Measurements from ENCODE around the gene PRR14L. TPM values are rescaled to one million over a fixed set of nuclear protein-coding genes. Genes with fewer than 3 reads are reported as not detected.

Gene PRR14L
- total RNA-seq, 1 experiment from 2014 or later: 138 TPM

DNA sequence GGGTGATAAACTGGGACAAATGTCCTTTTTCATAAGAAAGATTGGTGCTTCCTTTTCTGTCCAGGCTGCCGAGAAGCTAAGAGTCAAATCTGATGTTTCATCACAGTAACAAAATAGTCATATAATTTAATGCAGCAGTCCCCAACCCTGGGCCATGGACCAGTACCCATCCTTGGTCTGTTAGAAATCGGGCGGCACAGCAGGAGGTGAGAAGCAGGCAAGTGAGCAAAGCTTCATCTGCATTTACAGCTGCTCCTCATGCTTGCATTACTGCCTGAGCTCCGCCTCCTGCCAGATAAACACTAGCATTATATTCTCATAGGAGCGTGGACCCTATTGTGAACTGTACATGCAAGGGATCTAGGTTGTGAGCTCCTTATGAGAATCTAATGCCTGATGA, 26.2 kb downstream of the PRR14L start:
- no peak overlapping the region for H3K23ac ChIP-seq (ENCODE audit: insufficient read length, low read depth, low read length)
- Mint-ChIP-seq H3K4me3 (no peak overlapping the region), H3K4me1 (no peaks in the 10 kb centered on the region), H3K9me3 (peaks cover 2 to 3% of the 10 kb centered on the region in 2 experiments; a peak in 2 of 5 replicates), H3K27ac (no peak overlapping the region), H3K27me3 (ENCODE audit: low read depth) (no peaks in the 10 kb centered on the region), H3K36me3 (ENCODE audit: insufficient read depth in 1 of 3, low read depth in 3 of 3) (peaks cover 36 to 76% (median 74%) of the 10 kb centered on the region in 3 experiments)
- H3K4ac ChIP-seq (ENCODE audit: low read depth, low read length): no peak overlapping the region
- no peak overlapping the region for H2BK15ac ChIP-seq (ENCODE audit: low read depth, low read length)
- no peaks in the 10 kb centered on the region for H3K4me1 ChIP-seq (ENCODE audit: insufficient read depth, low read length)
- no peak overlapping the region for H2BK120ac ChIP-seq (ENCODE audit: low read depth, low read length, poor library complexity, severe bottlenecking)
- no CpG with 5 or more reads among the region's 5 CpGs for WGBS (ENCODE audit: extremely low coverage, insufficient read length, low lambda C conversion rate)
- TF ChIP-seq, protein P1, sequence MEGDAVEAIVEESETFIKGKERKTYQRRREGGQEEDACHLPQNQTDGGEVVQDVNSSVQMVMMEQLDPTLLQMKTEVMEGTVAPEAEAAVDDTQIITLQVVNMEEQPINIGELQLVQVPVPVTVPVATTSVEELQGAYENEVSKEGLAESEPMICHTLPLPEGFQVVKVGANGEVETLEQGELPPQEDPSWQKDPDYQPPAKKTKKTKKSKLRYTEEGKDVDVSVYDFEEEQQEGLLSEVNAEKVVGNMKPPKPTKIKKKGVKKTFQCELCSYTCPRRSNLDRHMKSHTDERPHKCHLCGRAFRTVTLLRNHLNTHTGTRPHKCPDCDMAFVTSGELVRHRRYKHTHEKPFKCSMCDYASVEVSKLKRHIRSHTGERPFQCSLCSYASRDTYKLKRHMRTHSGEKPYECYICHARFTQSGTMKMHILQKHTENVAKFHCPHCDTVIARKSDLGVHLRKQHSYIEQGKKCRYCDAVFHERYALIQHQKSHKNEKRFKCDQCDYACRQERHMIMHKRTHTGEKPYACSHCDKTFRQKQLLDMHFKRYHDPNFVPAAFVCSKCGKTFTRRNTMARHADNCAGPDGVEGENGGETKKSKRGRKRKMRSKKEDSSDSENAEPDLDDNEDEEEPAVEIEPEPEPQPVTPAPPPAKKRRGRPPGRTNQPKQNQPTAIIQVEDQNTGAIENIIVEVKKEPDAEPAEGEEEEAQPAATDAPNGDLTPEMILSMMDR (conservative IDR thresholded peaks at IDR 0.05): no peak
- no peak overlapping the region for H4K91ac ChIP-seq (ENCODE audit: insufficient read length, low read depth, low read length)
- no peaks in the 10 kb centered on the region for H3K23me2 ChIP-seq (ENCODE audit: insufficient read length, low read depth, low read length, poor library complexity, severe bottlenecking)
- H3K79me1 ChIP-seq (ENCODE audit: insufficient read depth, low read depth, low read length, poor library complexity, severe bottlenecking): peaks cover 5% of the 10 kb centered on the region
- H3K14ac ChIP-seq (ENCODE audit: insufficient read depth, low read length): no peak overlapping the region
- H3K9ac ChIP-seq (ENCODE audit: extremely low read depth, insufficient read length, low read length): no peak overlapping the region
- no peak overlapping the region for H2BK20ac ChIP-seq (ENCODE audit: low read depth, low read length, poor library complexity, severe bottlenecking)
- peaks cover 2% of the 10 kb centered on the region; the same call in 1 of the 2 replicates for H3K79me2 ChIP-seq (ENCODE audit: insufficient read depth, low read length)
- no peak overlapping the region for H3K27ac ChIP-seq (ENCODE audit: insufficient read length, low read depth, low read length)
- no peaks in the 10 kb centered on the region for H3K9me3 ChIP-seq (ENCODE audit: control insufficient read depth, low read depth, low read length)
- H4K8ac ChIP-seq (replicated peaks; ENCODE audit: insufficient read length, low read depth, low read length): no peak overlapping the region
- H3K56ac ChIP-seq (ENCODE audit: insufficient read length, low read depth, low read length): no peak overlapping the region
- H4K20me1 ChIP-seq (ENCODE audit: control insufficient read depth, insufficient read depth, insufficient read length): no peaks in the 10 kb centered on the region
- DNase-seq: no peak
- no peak overlapping the region for H3K4me2 ChIP-seq (ENCODE audit: insufficient read depth, insufficient read length, low read length)
- H4K5ac ChIP-seq (ENCODE audit: insufficient read length, low read depth, low read length): no peak overlapping the region
- no peak overlapping the region for H3K18ac ChIP-seq (ENCODE audit: insufficient read length, low read depth, low read length)
- no peaks in the 10 kb centered on the region for H3K27me3 ChIP-seq (ENCODE audit: insufficient read depth, low read length)
- H2BK12ac ChIP-seq (ENCODE audit: insufficient read length, low read depth, low read length): no peak overlapping the region
- H2AFZ ChIP-seq (ENCODE audit: low read length): no peak overlapping the region
- no peak overlapping the region for H2BK5ac ChIP-seq (ENCODE audit: insufficient read length, low read length)
- no peak overlapping the region for H3T11ph ChIP-seq (ENCODE audit: low read length)
- H2AK5ac ChIP-seq (ENCODE audit: insufficient read length, low read length): no peak overlapping the region
